GM12878 (cell line): Measurements from ENCODE around the gene ERICH4. TPM values are rescaled to one million over a fixed set of nuclear protein-coding genes. Genes with fewer than 3 reads are reported as not detected.
A peak's percentile ranks its signal among the peaks of the same experiment; 100 is the strongest.

Source experiments
- ATAC-seq: fragments of 200-7000 bp; cut with Tn5 transposase; 3 replicates; pipeline ENCODE4 v1.9.1; 2020; ENCODE audit warnings: mild to moderate bottlenecking, moderate library complexity
- Bru-seq: library from RNA; stranded (reverse); fragments of 400-500 nt; gene quantifications from one replicate; lab custom pipeline; 2021; lab: Mats Ljungman, UMichigan
- BruChase-seq, 2 experiments: library from RNA; stranded (reverse); fragments of 400-500 nt; gene quantifications; one replicate each; lab custom pipeline; 2021; lab: Mats Ljungman, UMichigan
- BruUV-seq: library from RNA; stranded (reverse); fragments of 400-500 nt; replicated peaks from 2 replicates; lab custom pipeline; 2021; lab: Mats Ljungman, UMichigan
- CTCF ChIA-PET: fragments of 300-600 bp; sonication (Branson Sonifier 250); formaldehyde crosslinking; extraction: SDS; loops from one replicate; lab custom pipeline; 2021; ENCODE audit warnings: inconsistent platforms; lab: Yijun Ruan, JAX
- POLR2A ChIA-PET: fragments of 350-600 bp; formaldehyde crosslinking; extraction: SDS; loops from one replicate; lab custom pipeline; 2021; ENCODE audit warnings: inconsistent platforms; lab: Charles Lee
- RAD21 ChIA-PET: fragments of 300-600 bp; sonication (Branson Sonifier 250); formaldehyde crosslinking; loops from one replicate; lab custom pipeline; 2023; ENCODE audit warnings: antibody characterized with exemption; ENCODE audit not compliant: unreplicated experiment; lab: Charles Lee
- SMC1A ChIA-PET: fragments of 300-600 bp; sonication (Branson Sonifier 250); formaldehyde crosslinking; loops from one replicate; lab custom pipeline; 2023; ENCODE audit not compliant: unreplicated experiment, uncharacterized antibody; lab: Charles Lee
- DNase-seq: peaks from one replicate; pipeline ENCODE4 v3.0.0-alpha.2; 2011; ENCODE audit warnings: low read depth, low spot score
- FAIRE-seq: peaks from 3 replicates; lab custom pipeline; 2011; peaks lifted over from hg19 to GRCh38; lab: Jason Lieb, UNC
- H2AFZ ChIP-seq: 2 replicates; pipeline ENCODE4 v1.6.0; 2011; ENCODE audit warnings: low read depth, low read length, control low read depth; ENCODE audit not compliant: control insufficient read depth
- H3K27ac ChIP-seq: 2 replicates; pipeline ENCODE4 v1.5.1; 2011; ENCODE audit warnings: control low read depth; ENCODE audit not compliant: control insufficient read depth, insufficient read depth
- H3K27me3 ChIP-seq, 2 experiments: replicated peaks in 1 of 2; 2 replicates each; pipeline versions ENCODE4 v1.6.0 to v1.6.1; 2011; ENCODE audit warnings: low read length in 1 of 2; ENCODE audit not compliant: control insufficient read depth in 2 of 2, insufficient read depth in 2 of 2
- H3K36me3 ChIP-seq, 2 experiments: 2 replicates each; pipeline ENCODE4 v1.5.1; 2011; ENCODE audit warnings: low read length in 1 of 2; ENCODE audit not compliant: control insufficient read depth in 2 of 2, insufficient read depth in 2 of 2
- H3K4me1 ChIP-seq: 2 replicates; pipeline ENCODE4 v1.6.1; 2011; ENCODE audit warnings: mild to moderate bottlenecking, low read length, moderate library complexity, mixed read lengths; ENCODE audit not compliant: control insufficient read depth, insufficient read depth
- H3K4me2 ChIP-seq: 2 replicates; pipeline ENCODE4 v1.6.0; 2011; ENCODE audit warnings: control low read depth; ENCODE audit not compliant: control insufficient read depth, insufficient read depth
- H3K4me3 ChIP-seq: fragments of 200-600 bp; sonication (generic); 2 replicates; pipeline ENCODE4 v1.5.1; 2016
- H3K79me2 ChIP-seq: 2 replicates; pipeline ENCODE4 v1.6.0; 2011; ENCODE audit warnings: low read length; ENCODE audit not compliant: control insufficient read depth, insufficient read depth
- H3K9ac ChIP-seq: 2 replicates; pipeline ENCODE4 v1.8.0; 2011; ENCODE audit warnings: low read length, control low read depth, mixed read lengths; ENCODE audit not compliant: control insufficient read depth, insufficient read depth
- H3K9me3 ChIP-seq: replicated peaks from 3 replicates; pipeline ENCODE4 v1.5.1; 2011; ENCODE audit warnings: mild to moderate bottlenecking, low read length; ENCODE audit not compliant: control insufficient read depth, insufficient read depth
- H4K20me1 ChIP-seq: 2 replicates; pipeline ENCODE4 v1.6.0; 2011; ENCODE audit not compliant: control insufficient read depth, insufficient read depth
- BACH1 ChIP-seq: fragments of 450-650 bp; IDR thresholded peaks from 2 replicates; pipeline ENCODE4 v1.6.1; 2017; ENCODE audit warnings: mild to moderate bottlenecking, borderline replicate concordance
- GABPA ChIP-seq: IDR thresholded peaks from 2 replicates; pipeline ENCODE4 v1.6.1; 2014; ENCODE audit warnings: antibody characterized with exemption, low read depth, mild to moderate bottlenecking, inconsistent platforms
- LARP7 ChIP-seq: fragments of 450-650 bp; IDR thresholded peaks from 2 replicates; pipeline ENCODE4 v1.6.1; 2017; ENCODE audit warnings: mild to moderate bottlenecking
- MYB ChIP-seq: fragments of 150-350 bp; IDR thresholded peaks from 2 replicates; pipeline ENCODE4 v1.6.1; 2014; ENCODE audit warnings: mild to moderate bottlenecking, low read depth, low read length, borderline replicate concordance
- NR2C2 ChIP-seq: IDR thresholded peaks from 2 replicates; pipeline ENCODE4 v1.6.1; 2011; ENCODE audit warnings: borderline replicate concordance, low read depth; ENCODE audit not compliant: control insufficient read depth, insufficient read length
- PAX8 ChIP-seq: fragments of 450-650 bp; IDR thresholded peaks from 2 replicates; pipeline ENCODE4 v1.6.1; 2017; ENCODE audit warnings: mild to moderate bottlenecking, moderate library complexity
- SMAD1 ChIP-seq: fragments of 450-650 bp; IDR thresholded peaks from 2 replicates; pipeline ENCODE4 v1.6.1; 2018; ENCODE audit warnings: mild to moderate bottlenecking, low read depth; ENCODE audit not compliant: partially characterized antibody
- STAT1 ChIP-seq: fragments of 450-650 bp; conservative IDR thresholded peaks from 2 replicates; pipeline ENCODE4 v1.6.1; 2014; ENCODE audit warnings: antibody characterized with exemption, mild to moderate bottlenecking
- TCF7 ChIP-seq: IDR thresholded peaks from 2 replicates; pipeline ENCODE4 v1.6.1; 2014; ENCODE audit warnings: antibody characterized with exemption, borderline replicate concordance
- WGBS: methylation state at CpG from one replicate; pipeline ENCODE4 v1.1.6; 2016; ENCODE audit warnings: low lambda C conversion rate; ENCODE audit not compliant: insufficient replicate concordance, insufficient coverage; ENCODE audit errors: missing lambda C conversion rate; 5-methylcytosine and 5-hydroxymethylcytosine counted together
- in situ Hi-C: fragments of 300-500 bp; cut with MboI; formaldehyde crosslinking; loops from 9 replicates; pipeline ENCODE4 v1.14.3; 2018; ENCODE audit warnings: mixed read lengths
- intact Hi-C: fragments of 100-400 bp; cut with micrococcal nuclease; formaldehyde crosslinking; loops from one replicate; pipeline ENCODE4 v1.14.2; 2022; ENCODE audit not compliant: unreplicated experiment
- long read RNA-seq, 2 experiments: library from polyadenylated mRNA; unstranded; transcript quantifications; one replicate each; pipeline ENCODE4 v2.0.0, GENCODE V29; 2019 to 2020
- polyA minus RNA-seq, 3 experiments: library from RNA; depleted of rRNA, polyadenylated mRNA; stranded (reverse); fragments of >200 nt; gene quantifications; 2 replicates each; pipeline ENCODE4 v1.2.3, GENCODE V29; 2011
- polyA plus RNA-seq, 11 experiments: library from polyadenylated mRNA; depleted of rRNA in 4 of 11; unstranded in 6 of 11; stranded (reverse) in 5 of 11; fragments of >200 nt; fragmentation: Nextera tagmentation in 4 of 11; fragmentation: Illumina TruSeq in 1 of 11; extraction: Ambion mirVana in 4 of 11; extraction: Trizol in 1 of 11; gene quantifications; 1 replicate in 1 of 11; 2 replicates in 10 of 11; pipeline versions ENCODE4 v1.2.1 to v1.2.3, GENCODE V29; 2011 to 2016; ENCODE audit warnings: inconsistent platforms in 2 of 11, missing spikeins in 2 of 11, low read depth in 1 of 11
- total RNA-seq, 4 experiments: library from RNA; depleted of rRNA in 3 of 4; stranded (reverse); fragments of >200 nt in 3 of 4; fragmentation: Illumina TruSeq in 1 of 4; extraction: Trizol in 1 of 4; gene quantifications; 2 replicates each; pipeline versions ENCODE4 v1.2.1 to v1.2.3, GENCODE V29; 2013 to 2021
- TF ChIP-seq, protein P1 (sequence below): IDR thresholded peaks from 2 replicates; pipeline ENCODE4 v1.6.1; 2012; ENCODE audit warnings: low read depth, low read length, improper control_type of control experiment
- TF ChIP-seq, protein P2 (sequence below): IDR thresholded peaks from 2 replicates; pipeline ENCODE4 v1.6.1; 2011; ENCODE audit warnings: borderline replicate concordance, low read depth, mild to moderate bottlenecking, moderate library complexity, mixed read lengths, low read length; ENCODE audit not compliant: insufficient read depth; ENCODE audit errors: extremely low read length

Gene ERICH4, protein sequence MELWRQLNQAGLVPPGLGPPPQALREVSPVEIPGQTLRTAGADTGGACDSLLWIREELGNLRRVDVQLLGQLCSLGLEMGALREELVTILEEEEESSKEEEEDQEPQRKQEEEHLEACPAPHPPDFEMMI
- total RNA-seq (2013; cell fraction: nucleolus; rRNA removed): not detected in 2 replicates
- not detected in 2 replicates for total RNA-seq (2014; rRNA removed)
- total RNA-seq (2014; rRNA removed; fragmentation: Illumina TruSeq; extraction: Trizol): not detected in 2 replicates
- not detected in 2 replicates for total RNA-seq (2021)
- polyA plus RNA-seq (2011; ENCODE audit: low read depth): not detected
- not detected in 2 replicates for polyA plus RNA-seq (2011; rRNA removed)
- polyA plus RNA-seq (2011; cell fraction: cytosol; rRNA removed): not detected in 2 replicates
- polyA plus RNA-seq (2011; cell fraction: nucleus; rRNA removed): not detected in 2 replicates
- polyA plus RNA-seq (2012): not detected in 2 replicates
- not detected in 2 replicates for polyA plus RNA-seq (2014; fragmentation: Illumina TruSeq; extraction: Trizol)
- not detected for polyA plus RNA-seq (2014; fragmentation: Nextera tagmentation; extraction: Ambion mirVana)
- polyA plus RNA-seq (2014; rRNA removed): not detected in 2 replicates
- not detected for polyA plus RNA-seq (2016; fragmentation: Nextera tagmentation; extraction: Ambion mirVana)
- polyA minus RNA-seq (2011; rRNA and poly(A)+ RNA removed): not detected in 2 replicates
- polyA minus RNA-seq (2011; cell fraction: cytosol; rRNA and poly(A)+ RNA removed): not detected in 2 replicates
- not detected in 2 replicates for polyA minus RNA-seq (2011; cell fraction: nucleus; rRNA and poly(A)+ RNA removed)
- percentile 20 among the genes with signal in this experiment for Bru-seq, nascent RNA
- not detected for BruChase-seq, experiment 1, labeled RNA remaining after a 6-hour chase
- BruChase-seq, experiment 2, labeled RNA remaining after a 2-hour chase: percentile 21 among the genes with signal in this experiment
- long read RNA-seq, experiment 1: 0 reads
- long read RNA-seq, experiment 2: 0 reads

DNA sequence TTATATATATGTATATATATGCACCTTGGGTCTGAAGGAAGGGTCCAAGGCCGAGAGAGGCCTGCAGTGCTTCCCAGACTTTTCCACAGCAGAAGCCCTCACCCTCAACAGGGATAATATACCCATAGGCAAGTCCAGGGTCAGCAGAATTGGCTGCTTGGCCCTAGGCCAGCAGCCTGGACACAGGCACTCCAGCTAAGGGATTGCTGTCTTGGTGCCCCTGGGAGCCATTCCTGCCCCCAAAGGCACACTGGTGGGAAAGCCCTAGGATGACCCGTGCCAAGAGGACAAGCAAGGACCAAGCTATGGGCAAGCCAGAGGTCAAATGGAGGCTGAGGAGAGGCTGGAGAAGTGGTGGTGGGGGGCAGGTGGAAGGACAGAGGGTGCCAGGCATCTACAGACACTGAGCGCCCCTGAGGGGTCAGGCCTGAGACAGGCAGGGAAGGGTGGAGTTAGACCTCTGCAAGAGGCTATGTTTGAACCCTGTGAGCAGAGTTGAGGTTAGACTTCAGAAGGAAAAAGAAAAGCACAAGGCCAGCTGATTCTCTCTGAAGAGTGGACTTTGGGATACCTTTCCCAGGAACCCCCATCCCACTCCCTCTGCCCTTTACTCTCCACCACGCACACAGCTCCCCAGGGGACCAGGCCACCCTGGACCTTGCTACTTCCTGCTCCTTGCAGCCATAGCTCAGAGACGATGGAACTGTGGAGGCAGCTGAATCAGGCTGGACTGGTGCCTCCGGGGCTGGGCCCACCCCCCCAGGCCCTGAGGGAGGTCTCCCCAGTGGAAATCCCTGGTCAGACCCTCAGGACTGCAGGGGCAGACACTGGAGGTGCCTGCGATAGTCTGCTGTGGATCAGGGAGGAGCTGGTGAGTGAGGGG lies at the start of gene ERICH4:
Gene ERICH4 (plus strand): TSS at position 684 of the 883 bp plus-strand sequence. CDS start 14 bp downstream, at position 698.
- CTCF ChIA-PET: interaction anchor here (0.8 to 1.3 kb wide), 2 partner anchors 84 to 128 kb away, joined by 3 read pairs; no protein-coding TSS in a partner anchor

More for the DNA sequence above, at the start of gene ERICH4:
- SMC1A ChIA-PET: no interaction called here
- in situ Hi-C loops: loop anchor here (10.0 kb wide), 2 partner anchors 92 to 132 kb away; partner anchors contain the start of gene CEACAM21
- BruUV-seq: no TSS peak
- RAD21 ChIA-PET: interaction anchor here (0.8 kb wide), 1 partner anchor 135 kb away, joined by 3 read pairs; no protein-coding TSS in a partner anchor
- no peaks in the 10 kb centered on the region; a peak in 1 of 4 replicates for H3K36me3 ChIP-seq
- H4K20me1 ChIP-seq: no peaks in the 10 kb centered on the region
- DNase-seq: no peak
- no peak for FAIRE-seq
- H2AFZ ChIP-seq: no peak within 1 kb of the TSS; the same call in 1 of the 2 replicates
- no peak within 1 kb of the TSS for H3K4me2 ChIP-seq
- TF ChIP-seq NR2C2: no peak
- TF ChIP-seq, protein P1, sequence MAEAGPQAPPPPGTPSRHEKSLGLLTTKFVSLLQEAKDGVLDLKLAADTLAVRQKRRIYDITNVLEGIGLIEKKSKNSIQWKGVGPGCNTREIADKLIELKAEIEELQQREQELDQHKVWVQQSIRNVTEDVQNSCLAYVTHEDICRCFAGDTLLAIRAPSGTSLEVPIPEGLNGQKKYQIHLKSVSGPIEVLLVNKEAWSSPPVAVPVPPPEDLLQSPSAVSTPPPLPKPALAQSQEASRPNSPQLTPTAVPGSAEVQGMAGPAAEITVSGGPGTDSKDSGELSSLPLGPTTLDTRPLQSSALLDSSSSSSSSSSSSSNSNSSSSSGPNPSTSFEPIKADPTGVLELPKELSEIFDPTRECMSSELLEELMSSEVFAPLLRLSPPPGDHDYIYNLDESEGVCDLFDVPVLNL: no peak
- TF ChIP-seq, protein P2, sequence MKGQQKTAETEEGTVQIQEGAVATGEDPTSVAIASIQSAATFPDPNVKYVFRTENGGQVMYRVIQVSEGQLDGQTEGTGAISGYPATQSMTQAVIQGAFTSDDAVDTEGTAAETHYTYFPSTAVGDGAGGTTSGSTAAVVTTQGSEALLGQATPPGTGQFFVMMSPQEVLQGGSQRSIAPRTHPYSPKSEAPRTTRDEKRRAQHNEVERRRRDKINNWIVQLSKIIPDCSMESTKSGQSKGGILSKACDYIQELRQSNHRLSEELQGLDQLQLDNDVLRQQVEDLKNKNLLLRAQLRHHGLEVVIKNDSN: no peak
- TF ChIP-seq STAT1: no peak
- no peak for TF ChIP-seq PAX8
- no peak for TF ChIP-seq BACH1
- no peak for TF ChIP-seq GABPA
- TF ChIP-seq SMAD1: no peak
- no peak for TF ChIP-seq LARP7
- no peak for TF ChIP-seq MYB
- TF ChIP-seq TCF7: no peak
- H3K27ac ChIP-seq: no peak within 1 kb of the TSS
- no peak within 1 kb of the TSS for H3K9ac ChIP-seq
- intact Hi-C loops: no loop called here
- no peaks in the 10 kb centered on the region for H3K27me3 ChIP-seq
- ATAC-seq: no peak
- POLR2A ChIA-PET: no interaction called here
- H3K9me3 ChIP-seq: no peaks in the 10 kb centered on the region
- H3K4me3 ChIP-seq: no peak within 1 kb of the TSS
- H3K4me1 ChIP-seq: no peaks in the 10 kb centered on the region; the same call in 1 of the 2 replicates
- H3K79me2 ChIP-seq: peaks cover 2% of the 10 kb centered on the region
- 33% methylated on average over 7 of the region's 7 CpGs for WGBS
